ENCODE results near the gene ARHGAP10.

DNA sequence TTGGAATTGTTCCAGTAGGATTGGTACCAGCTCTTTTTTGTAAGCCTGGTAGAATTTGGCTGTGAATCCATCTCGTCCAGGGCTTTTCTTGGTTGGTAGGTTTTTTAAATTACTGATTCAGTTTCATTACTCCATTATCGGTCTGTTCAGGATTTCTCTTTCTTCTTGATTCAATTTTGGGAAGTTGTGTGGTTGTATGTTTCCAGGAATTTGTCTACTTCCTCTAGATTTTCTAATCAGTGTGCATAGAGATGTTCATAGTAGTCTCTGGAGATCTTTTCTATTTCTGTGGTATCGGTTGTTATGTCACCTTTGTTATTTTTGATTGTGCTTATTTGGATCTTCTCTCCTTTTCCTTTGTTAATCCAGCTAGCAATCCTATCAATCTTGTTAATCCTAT is 248.7 kb downstream of the ARHGAP10 start:
- TF ChIP-seq GATA3 (IDR thresholded peaks at IDR 0.05; ENCODE audit: low read depth, low read length) (no peak), GATA2 (IDR thresholded peaks at IDR 0.05; ENCODE audit: low read depth, low read length) (no peak)

All from SH-SY5Y (cell line).